ENCODE results near the gene GANC. TPM values are rescaled to one million over a fixed set of nuclear protein-coding genes. Genes with fewer than 3 reads are reported as not detected.

GANC gene
- total and polyA plus RNA-seq, 9 of the 15 experiments (the other 6 are each of a cell fraction or from before 2014, with no cell fraction given): 10.9 to 19.0 (median 14.5) TPM

DNA sequence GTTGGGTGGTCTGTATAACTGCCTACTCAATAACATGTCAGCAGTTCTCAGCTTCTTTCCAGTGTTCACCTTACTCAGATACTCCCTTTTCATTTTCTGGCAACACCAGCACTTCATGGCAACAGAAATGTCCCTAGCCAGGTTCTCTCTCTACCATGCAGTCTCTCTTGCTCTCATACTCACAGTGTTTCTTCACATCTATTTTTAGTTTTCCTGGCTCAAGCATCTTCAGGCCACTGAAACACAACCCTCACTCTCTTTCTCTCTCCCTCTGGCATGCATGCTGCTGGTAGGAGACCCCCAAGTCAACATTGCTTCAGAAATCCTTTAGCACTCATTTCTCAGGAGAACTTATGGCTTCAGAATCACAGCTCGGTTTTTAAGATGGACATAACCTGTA, 86.2 kb downstream of the GANC start, which contains the start of gene CAPN3:
Gene CAPN3, plus strand, starts transcription at position 253 of the 400 bp plus-strand sequence. CDS start 305 bp downstream, outside the sequence.
- Histone ChIP-seq H3K9me3 (replicated peaks; ENCODE audit: control insufficient read depth, insufficient read depth, low read depth, low read length) (no peaks in the 10 kb centered on the region), H3K27ac (ENCODE audit: extremely low read depth, low read depth, low read length) (no peak within 1 kb of the TSS), H3K9ac (ENCODE audit: insufficient read depth in 1 of 2, low read depth in 2 of 2, low read length in 2 of 2) (no peak within 1 kb of the TSS), H3K27me3 (ENCODE audit: control insufficient read depth in 2 of 2, insufficient read depth in 2 of 2, low read length in 2 of 2) (peaks cover 0 to 12% of the 10 kb centered on the region in 2 experiments; a peak in 1 of 5 replicates), H3K4me1 (replicated peaks in 1 of 2; ENCODE audit: control insufficient read depth in 2 of 2, insufficient read depth in 2 of 2, low read length in 2 of 2) (no peaks in the 10 kb centered on the region; a peak in 1 of 5 replicates), H3K9me1 (ENCODE audit: control insufficient read depth, insufficient read depth, low read length) (no peaks in the 10 kb centered on the region), H4K20me1 (replicated peaks; ENCODE audit: control insufficient read depth, insufficient read depth, low read length) (no peaks in the 10 kb centered on the region), H3K4me3 (no peak within 1 kb of the TSS), H2AFZ (ENCODE audit: low read depth, low read length) (no peak within 1 kb of the TSS), H3K79me2 (ENCODE audit: control insufficient read depth, insufficient read depth, low read length) (no peaks in the 10 kb centered on the region), H3K4me2 (ENCODE audit: insufficient read depth, low read length) (no peak within 1 kb of the TSS), H3K36me3 (ENCODE audit: control insufficient read depth, insufficient read depth, low read length) (no peaks in the 10 kb centered on the region)
- DNase-seq (ENCODE audit: extremely low read depth in 1 of 4, low spot score in 3 of 4): no peak
- in situ Hi-C loops (cut with MboI): no loop called here
- 0% methylated on average over 1 of the region's 1 CpG for WGBS (ENCODE audit: insufficient coverage, low coverage, missing lambda C conversion rate)
- no TSS peak for BruUV-seq (replicated peaks)
- intact Hi-C loops (cut with micrococcal nuclease): no loop called here
- CTCF ChIA-PET (ENCODE audit: low intra/inter-chr PET ratio): no interaction called here
- FAIRE-seq: no peak
- ATAC-seq: no peak
- POLR2A ChIA-PET: interaction anchor here (0.6 to 2.3 kb wide), 2 partner anchors 9 to 1885 kb away, joined by 3 to 9 read pairs; no protein-coding TSS in a partner anchor
- no peak for TF ChIP-seq HMGN3 (IDR thresholded peaks at IDR 0.05; ENCODE audit: borderline replicate concordance, extremely low read depth, insufficient read length, low read depth, low read length)
- TF ChIP-seq GTF2A2 (tag; IDR thresholded peaks at IDR 0.05): no peak
- TF ChIP-seq ZFP91 (CRISPR knock-in tag; IDR thresholded peaks at IDR 0.05): no peak
- TF ChIP-seq L3MBTL2 (IDR thresholded peaks at IDR 0.05): no peak
- no peak for TF ChIP-seq PPARD (CRISPR knock-in tag; IDR thresholded peaks at IDR 0.05)
- TF ChIP-seq, protein P1, sequence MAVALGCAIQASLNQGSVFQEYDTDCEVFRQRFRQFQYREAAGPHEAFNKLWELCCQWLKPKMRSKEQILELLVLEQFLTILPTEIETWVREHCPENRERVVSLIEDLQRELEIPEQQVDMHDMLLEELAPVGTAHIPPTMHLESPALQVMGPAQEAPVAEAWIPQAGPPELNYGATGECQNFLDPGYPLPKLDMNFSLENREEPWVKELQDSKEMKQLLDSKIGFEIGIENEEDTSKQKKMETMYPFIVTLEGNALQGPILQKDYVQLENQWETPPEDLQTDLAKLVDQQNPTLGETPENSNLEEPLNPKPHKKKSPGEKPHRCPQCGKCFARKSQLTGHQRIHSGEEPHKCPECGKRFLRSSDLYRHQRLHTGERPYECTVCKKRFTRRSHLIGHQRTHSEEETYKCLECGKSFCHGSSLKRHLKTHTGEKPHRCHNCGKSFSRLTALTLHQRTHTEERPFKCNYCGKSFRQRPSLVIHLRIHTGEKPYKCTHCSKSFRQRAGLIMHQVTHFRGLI (CRISPR knock-in tag; IDR thresholded peaks at IDR 0.05): no peak
- no peak for TF ChIP-seq SP2 (IDR thresholded peaks at IDR 0.05; ENCODE audit: extremely low read depth, low read depth, low read length, poor library complexity, severe bottlenecking)
- no peak for TF ChIP-seq ZNF124 (CRISPR knock-in tag; IDR thresholded peaks at IDR 0.05)
- TF ChIP-seq KLF16 (IDR thresholded peaks at IDR 0.05): no peak
- no peak for TF ChIP-seq RFX5 (IDR thresholded peaks at IDR 0.05; ENCODE audit: low read depth, low read length)
